Testis (tissue), 3 donors: ENCODE measurements around the gene ALPG. TPM values are rescaled to one million over a fixed set of nuclear protein-coding genes. Genes with fewer than 3 reads are reported as not detected.
"Not testable (repeated sequence)": the region's sequence is repeated elsewhere in the genome, so short reads cannot be mapped to it uniquely, and the experiment has no call there.

ENCODE experiments used
- DNase-seq: peaks from one replicate; pipeline ENCODE4 v3.0.0-alpha.2; 2019
- H3K27ac ChIP-seq, 2 donors: fragments of 200-600 bp; sonication (generic); one replicate each; pipeline ENCODE4 v1.5.1; 2019
- H3K27me3 ChIP-seq: fragments of 200-600 bp; sonication (generic); one replicate; pipeline ENCODE4 v1.5.1; 2019
- H3K36me3 ChIP-seq: fragments of 200-600 bp; sonication (generic); one replicate; pipeline ENCODE4 v1.5.1; 2017; ENCODE audit warnings: low read depth; ENCODE audit errors: missing control alignments
- H3K4me1 ChIP-seq: fragments of 200-600 bp; sonication (generic); one replicate; pipeline ENCODE4 v1.5.1; 2019
- H3K4me3 ChIP-seq, 2 donors: fragments of 200-600 bp; sonication (generic); one replicate each; pipeline ENCODE4 v1.5.1; 2017 to 2019
- H3K9me3 ChIP-seq: fragments of 200-600 bp; sonication (generic); one replicate; pipeline ENCODE4 v1.5.1; 2017
- CTCF ChIP-seq, 3 experiments: fragments of 450-650 bp in 2 of 3; fragments of 200-600 bp in 1 of 3; sonication (generic) in 1 of 3; IDR thresholded peaks; one replicate each; pipeline ENCODE4 v1.5.1; 2016 to 2019; ENCODE audit warnings: antibody characterized with exemption in 3 of 3, mild to moderate bottlenecking in 2 of 3, moderate library complexity in 1 of 3
- POLR2A ChIP-seq: fragments of 450-650 bp; IDR thresholded peaks from one replicate; pipeline ENCODE4 v1.6.1; 2017; ENCODE audit warnings: antibody characterized with exemption, mild to moderate bottlenecking, moderate library complexity
- WGBS, 2 donors: methylation state at CpG; one replicate each; pipeline ENCODE4 v1.1.5; 2018; 5-methylcytosine and 5-hydroxymethylcytosine counted together
- intact Hi-C: fragments of 100-400 bp; cut with DNase I; formaldehyde crosslinking; loops from one replicate; pipeline ENCODE4 v1.15.1; 2023; ENCODE audit warnings: low total_unique reads
- polyA plus RNA-seq: library from polyadenylated mRNA; stranded (reverse); fragments of 350-450 nt; fragmentation: Illumina TruSeq; extraction: RNeasy Lipid Tissue Mini Kit (QIAGEN cat#74804); gene quantifications from one replicate; pipeline ENCODE4 v1.2.3, GENCODE V29; 2014; ENCODE audit warnings: low read depth, low replicate concordance; ENCODE audit not compliant: insufficient read depth
- total RNA-seq, 2 donors: library from RNA; depleted of rRNA; stranded (reverse); fragments of >200 nt; gene quantifications; one replicate each; pipeline ENCODE4 v1.2.3, GENCODE V29; 2016

ALPG gene
- total and polyA plus RNA-seq, 3 donors from 2014 or later: 0.44 to 1.0 (median 0.93) TPM

GRCh38 chr2:232377841-232378734 lies 28.6 kb upstream of the ALPG start:
- WGBS, 2 donors: 84 to 87% methylated on average over 11 to 17 of the region's 17 CpGs
- Histone ChIP-seq H3K4me1 (no peaks in the 10 kb centered on the region), H3K36me3 (no peaks in the 10 kb centered on the region), H3K27me3 (no peaks in the 10 kb centered on the region), H3K4me3 (no peak overlapping the region), H3K9me3 (no peaks in the 10 kb centered on the region), H3K27ac (no peak overlapping the region)
- DNase-seq: no peak
- intact Hi-C loops: no loop called here
- no peak for TF ChIP-seq CTCF (IDR thresholded peaks at IDR 0.05)
- TF ChIP-seq POLR2A: no peak

GRCh38 chr2:232378735-232379151 lies 27.9 kb upstream of the ALPG start, which contains the start of gene ALPP:
Gene ALPP (plus strand): TSS chr2:232378751. CDS start chr2:232378803, 52 bp downstream.
- H3K4me3 ChIP-seq, H3K36me3 ChIP-seq, H3K27me3 ChIP-seq, H3K27ac ChIP-seq, H3K4me1 ChIP-seq, intact Hi-C loops, DNase-seq, H3K9me3 ChIP-seq: not testable (repeated sequence)
- WGBS, 2 donors: 90 to 92% methylated on average over 6 to 12 of the region's 12 CpGs

GRCh38 chr2:232379610-232380590 lies 26.7 kb upstream of the ALPG start:
- H3K4me3 ChIP-seq, H3K4me1 ChIP-seq, H3K36me3 ChIP-seq, intact Hi-C loops, H3K9me3 ChIP-seq, H3K27ac ChIP-seq, H3K27me3 ChIP-seq, DNase-seq: not testable (repeated sequence)
- 87% methylated on average over 28 to 41 of the region's 41 CpGs for WGBS, 2 donors

GRCh38 chr2:232381204-232382031 lies 25.2 kb upstream of the ALPG start:
- intact Hi-C loops, H3K9me3 ChIP-seq, H3K36me3 ChIP-seq, H3K27ac ChIP-seq, H3K4me1 ChIP-seq, DNase-seq, H3K4me3 ChIP-seq, H3K27me3 ChIP-seq: not testable (repeated sequence)
- 18 to 28% methylated on average over 18 to 54 of the region's 59 CpGs for WGBS, 2 donors

- WGBS, 2 donors: 61 to 64% methylated on average over 18 of the region's 18 CpGs
- intact Hi-C loops: no loop called here
- Histone ChIP-seq H3K36me3 (no peaks in the 10 kb centered on the region), H3K27ac (no peak overlapping the region), H3K27me3 (no peaks in the 10 kb centered on the region), H3K4me3 (no peak overlapping the region), H3K4me1 (peaks cover 7% of the 10 kb centered on the region), H3K9me3 (no peaks in the 10 kb centered on the region)
- DNase-seq: no peak
- TF ChIP-seq POLR2A (no peak), CTCF (IDR thresholded peaks at IDR 0.05) (no peak)
Measured at GRCh38 chr2:232382331-232383225, 24.1 kb upstream of the ALPG start.
